ENCODE data around the gene GNAS.

The GNAS gene

DNA sequence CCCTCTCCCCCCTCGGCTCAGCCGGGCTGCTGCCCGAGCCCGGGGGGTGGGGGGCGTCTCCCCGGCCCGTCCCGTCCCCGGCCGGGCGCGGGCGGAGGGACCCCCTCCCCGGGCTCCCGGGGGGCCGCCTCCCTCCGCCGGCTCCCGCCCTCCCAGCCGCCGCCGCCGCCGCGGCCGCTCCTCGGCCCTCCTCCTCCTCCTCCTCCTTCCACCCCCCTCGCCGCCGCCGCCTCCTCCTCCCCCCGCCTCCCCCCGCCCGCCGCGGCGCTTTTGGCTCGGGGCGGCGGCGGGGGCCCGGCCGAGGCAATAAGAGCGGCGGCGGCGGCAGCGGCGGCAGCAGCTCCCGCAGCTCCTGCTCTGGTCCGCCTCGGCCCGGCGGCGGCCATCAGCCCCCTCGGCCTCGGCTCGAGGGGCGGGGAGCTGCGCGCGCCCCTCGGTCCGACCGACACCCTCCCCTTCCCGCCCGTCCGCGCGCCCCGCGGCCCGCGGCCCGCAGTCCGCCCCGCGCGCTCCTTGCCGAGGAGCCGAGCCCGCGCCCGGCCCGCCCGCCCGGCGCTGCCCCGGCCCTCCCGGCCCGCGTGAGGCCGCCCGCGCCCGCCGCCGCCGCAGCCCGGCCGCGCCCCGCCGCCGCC, 38.7 kb downstream of the GNAS start:
- peak; percentile 35 for DNase-seq
- H3K4me3 ChIP-seq (ENCODE audit: low read depth, low read length), result peak overlapping the region; percentile 74
- in situ Hi-C loops (cut with HindIII; ENCODE audit: low pct_ligation_motif_present, low sequenced_read_pairs), result no loop called here
- H3K36me3 ChIP-seq (replicated peaks), result no peaks in the 10 kb centered on the region
- H3K27me3 ChIP-seq (replicated peaks), result no peaks in the 10 kb centered on the region
- TF ChIP-seq, protein P1, sequence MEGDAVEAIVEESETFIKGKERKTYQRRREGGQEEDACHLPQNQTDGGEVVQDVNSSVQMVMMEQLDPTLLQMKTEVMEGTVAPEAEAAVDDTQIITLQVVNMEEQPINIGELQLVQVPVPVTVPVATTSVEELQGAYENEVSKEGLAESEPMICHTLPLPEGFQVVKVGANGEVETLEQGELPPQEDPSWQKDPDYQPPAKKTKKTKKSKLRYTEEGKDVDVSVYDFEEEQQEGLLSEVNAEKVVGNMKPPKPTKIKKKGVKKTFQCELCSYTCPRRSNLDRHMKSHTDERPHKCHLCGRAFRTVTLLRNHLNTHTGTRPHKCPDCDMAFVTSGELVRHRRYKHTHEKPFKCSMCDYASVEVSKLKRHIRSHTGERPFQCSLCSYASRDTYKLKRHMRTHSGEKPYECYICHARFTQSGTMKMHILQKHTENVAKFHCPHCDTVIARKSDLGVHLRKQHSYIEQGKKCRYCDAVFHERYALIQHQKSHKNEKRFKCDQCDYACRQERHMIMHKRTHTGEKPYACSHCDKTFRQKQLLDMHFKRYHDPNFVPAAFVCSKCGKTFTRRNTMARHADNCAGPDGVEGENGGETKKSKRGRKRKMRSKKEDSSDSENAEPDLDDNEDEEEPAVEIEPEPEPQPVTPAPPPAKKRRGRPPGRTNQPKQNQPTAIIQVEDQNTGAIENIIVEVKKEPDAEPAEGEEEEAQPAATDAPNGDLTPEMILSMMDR (IDR thresholded peaks at IDR 0.05; ENCODE audit: low read depth, low read length, missing control alignments), result no peak
- peak overlapping the region; percentile 81 for H3K27ac ChIP-seq

DNA sequence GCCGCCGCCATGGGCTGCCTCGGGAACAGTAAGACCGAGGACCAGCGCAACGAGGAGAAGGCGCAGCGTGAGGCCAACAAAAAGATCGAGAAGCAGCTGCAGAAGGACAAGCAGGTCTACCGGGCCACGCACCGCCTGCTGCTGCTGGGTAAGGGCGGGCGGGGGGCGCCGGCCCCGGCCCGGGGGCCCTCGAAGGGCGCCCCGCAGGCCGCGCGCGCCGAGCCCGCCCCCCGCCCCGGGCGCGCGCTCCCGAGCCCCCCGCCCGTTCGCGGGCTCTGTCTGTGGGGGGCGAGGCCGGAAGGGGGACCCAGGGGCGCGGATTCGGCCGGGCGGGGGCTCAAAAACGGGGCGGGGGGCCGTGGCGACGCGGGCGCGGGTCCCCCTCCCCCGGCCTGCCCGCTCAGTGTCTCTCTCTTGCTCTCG, 39.2 kb downstream of the GNAS start:
- in situ Hi-C loops (cut with HindIII; ENCODE audit: low pct_ligation_motif_present, low sequenced_read_pairs), result no loop called here
- no peaks in the 10 kb centered on the region for H3K36me3 ChIP-seq (replicated peaks)
- no peaks in the 10 kb centered on the region for H3K27me3 ChIP-seq (replicated peaks)
- TF ChIP-seq, protein P1 (IDR thresholded peaks at IDR 0.05; ENCODE audit: low read depth, low read length, missing control alignments), result no peak
- H3K27ac ChIP-seq, result peak overlapping the region; percentile 81
- peak overlapping the region; percentile 74 for H3K4me3 ChIP-seq (ENCODE audit: low read depth, low read length)
- no peak for DNase-seq

DNA sequence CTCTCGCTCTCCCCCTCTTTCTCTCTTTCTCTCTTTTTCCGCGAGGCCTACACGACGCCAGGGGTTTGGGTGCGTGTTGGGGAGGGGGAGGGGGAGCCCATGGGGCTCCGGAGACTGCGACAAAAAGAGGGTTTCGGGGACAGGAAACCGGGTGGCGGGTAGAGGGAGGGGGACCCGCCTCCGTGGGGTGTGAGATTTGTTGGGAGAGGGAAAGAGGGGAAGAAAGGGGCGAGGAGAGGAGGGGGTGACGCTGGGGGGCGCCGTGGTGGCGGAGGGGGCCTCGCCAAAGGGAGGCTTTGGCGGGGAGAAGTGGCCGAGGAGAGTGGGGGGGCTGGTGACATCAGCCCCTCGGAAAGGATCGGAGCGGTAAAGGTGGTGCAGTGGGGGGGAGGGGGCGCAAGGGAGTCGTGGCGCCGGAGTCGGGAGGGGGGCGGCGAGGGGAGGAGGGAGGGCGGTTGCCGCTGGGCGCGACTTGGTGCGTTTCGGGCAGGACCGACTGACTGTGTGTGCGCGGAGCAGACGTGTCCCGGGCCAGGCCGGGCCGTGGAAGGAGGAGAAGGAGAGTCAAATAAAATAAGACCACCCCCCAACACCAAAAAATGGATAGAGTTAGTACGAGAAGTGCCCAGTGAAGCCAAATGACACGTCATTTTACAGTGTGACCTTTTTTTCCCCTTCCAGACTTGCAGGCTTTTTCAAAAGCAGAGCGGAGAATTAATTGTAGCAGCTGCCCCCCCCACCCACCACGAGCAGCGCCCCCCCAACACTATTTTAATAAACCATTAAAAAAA, 39.8 kb downstream of the GNAS start:
- Histone ChIP-seq H3K4me3 (ENCODE audit: low read depth, low read length) (peak overlapping the region; percentile 74), H3K27ac (peak overlapping the region; percentile 81), H3K27me3 (replicated peaks) (no peaks in the 10 kb centered on the region), H3K36me3 (replicated peaks) (no peaks in the 10 kb centered on the region)
- TF ChIP-seq, protein P1 (IDR thresholded peaks at IDR 0.05; ENCODE audit: low read depth, low read length, missing control alignments), result no peak
- in situ Hi-C loops (cut with HindIII; ENCODE audit: low pct_ligation_motif_present, low sequenced_read_pairs), result no loop called here
- DNase-seq, result peak; percentile 34

DNA sequence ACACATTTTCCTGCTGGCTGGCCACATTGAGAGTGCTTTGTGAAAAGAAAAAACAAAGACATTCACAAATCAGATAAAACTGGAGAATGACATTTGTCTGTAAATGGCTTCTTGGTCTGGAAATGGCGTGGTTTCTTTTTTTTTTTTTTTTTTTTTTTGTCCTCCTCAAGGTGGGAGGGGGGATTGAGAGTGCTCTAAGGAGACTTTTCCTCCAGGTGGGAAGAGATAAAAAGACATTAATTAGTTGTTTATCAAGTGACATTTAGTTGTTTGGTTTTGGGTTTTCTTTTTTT, 40.4 kb downstream of the GNAS start:
- no peak for DNase-seq
- in situ Hi-C loops (cut with HindIII; ENCODE audit: low pct_ligation_motif_present, low sequenced_read_pairs), result no loop called here
- TF ChIP-seq, protein P1 (IDR thresholded peaks at IDR 0.05; ENCODE audit: low read depth, low read length, missing control alignments), result no peak
- Histone ChIP-seq H3K27me3 (replicated peaks) (no peaks in the 10 kb centered on the region), H3K27ac (peak overlapping the region; percentile 81), H3K4me3 (ENCODE audit: low read depth, low read length) (peak overlapping the region; percentile 74), H3K36me3 (replicated peaks) (no peaks in the 10 kb centered on the region)

DNA sequence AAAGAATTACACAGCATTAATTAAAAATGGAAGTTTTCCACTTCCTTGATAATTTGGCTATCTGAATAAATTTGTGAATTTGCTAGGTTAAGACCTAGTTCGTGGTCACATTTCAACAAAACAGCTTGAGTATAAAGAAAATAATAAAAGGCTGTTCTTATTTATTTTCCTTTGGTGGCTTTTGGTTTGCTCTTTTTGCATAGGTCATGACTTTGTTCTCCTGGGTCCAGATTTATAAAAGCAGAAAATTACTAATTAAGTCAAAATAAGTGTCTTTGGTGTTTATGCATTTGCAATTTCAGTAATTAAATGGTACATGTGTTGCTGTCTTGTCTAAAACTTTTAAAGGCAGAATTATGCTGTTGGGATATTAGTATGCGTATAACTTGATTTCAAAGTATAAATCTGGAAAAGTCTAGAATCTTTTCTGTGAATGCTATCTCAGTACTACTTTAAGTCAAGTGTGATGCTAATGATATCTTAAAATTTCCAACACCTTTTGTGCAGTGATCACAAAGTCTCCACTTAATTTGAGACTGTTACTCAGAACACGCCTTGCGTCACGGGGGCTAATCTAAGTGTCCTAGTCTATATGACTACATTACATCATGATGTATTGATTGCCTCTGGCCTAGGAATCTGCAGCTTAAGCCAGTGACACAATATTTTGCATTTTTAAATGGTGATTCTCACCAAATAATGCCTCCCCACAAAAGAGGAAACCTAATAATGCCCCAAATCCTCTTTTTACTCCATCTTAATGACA, 41.0 kb downstream of the GNAS start:
- TF ChIP-seq, protein P1 (IDR thresholded peaks at IDR 0.05; ENCODE audit: low read depth, low read length, missing control alignments), result no peak
- Histone ChIP-seq H3K27ac (no peak overlapping the region), H3K4me3 (ENCODE audit: low read depth, low read length) (peak overlapping the region; percentile 74), H3K36me3 (replicated peaks) (no peaks in the 10 kb centered on the region), H3K27me3 (replicated peaks) (no peaks in the 10 kb centered on the region)
- no peak for DNase-seq
- in situ Hi-C loops (cut with HindIII; ENCODE audit: low pct_ligation_motif_present, low sequenced_read_pairs), result no loop called here

Data from brain microvascular endothelial cell (primary cell).